ENCODE results near the gene WDR81.
"Not testable (repeated sequence)": the region's sequence is repeated elsewhere in the genome, so short reads cannot be mapped to it uniquely, and the experiment has no call there.

WDR81 gene

GRCh38 chr17:1713160-1713877 lies 11.2 kb upstream of the WDR81 start:
- no peak for DNase-seq (ENCODE audit: low read depth)

- no peak for DNase-seq (ENCODE audit: low read depth)
Measured at GRCh38 chr17:1713878-1714426, 10.6 kb upstream of the WDR81 start.

- DNase-seq (ENCODE audit: low read depth), result no peak
Measured at GRCh38 chr17:1714427-1714979, 10.0 kb upstream of the WDR81 start.

GRCh38 chr17:1714980-1715802 lies 9.3 kb upstream of the WDR81 start:
- no peak for DNase-seq (ENCODE audit: low read depth)

GRCh38 chr17:1715803-1716075 lies 8.8 kb upstream of the WDR81 start:
- no peak for DNase-seq (ENCODE audit: low read depth)

GRCh38 chr17:1716076-1716911 lies 8.2 kb upstream of the WDR81 start:
- DNase-seq (ENCODE audit: low read depth), result peak; percentile 100

GRCh38 chr17:1716912-1717695 lies 7.4 kb upstream of the WDR81 start:
- DNase-seq (ENCODE audit: low read depth), result peak; percentile 64

GRCh38 chr17:1718362-1719165 lies 5.9 kb upstream of the WDR81 start:
- DNase-seq (ENCODE audit: low read depth), result no peak

GRCh38 chr17:1720856-1721386 lies 3.6 kb upstream of the WDR81 start:
- DNase-seq (ENCODE audit: low read depth), result no peak

- DNase-seq (ENCODE audit: low read depth), result not testable (repeated sequence)
Measured at GRCh38 chr17:1722022-1722421, 2.5 kb upstream of the WDR81 start.

- no peak for DNase-seq (ENCODE audit: low read depth)
Measured at GRCh38 chr17:1724869-1725641, 551 bp downstream of the WDR81 start.

- no peak for DNase-seq (ENCODE audit: low read depth)
Measured at GRCh38 chr17:1725642-1726511, 1.4 kb downstream of the WDR81 start.

- no peak for DNase-seq (ENCODE audit: low read depth)
Measured at GRCh38 chr17:1726626-1727257, 2.2 kb downstream of the WDR81 start.

GRCh38 chr17:1727258-1727789 lies 2.8 kb downstream of the WDR81 start:
- DNase-seq (ENCODE audit: low read depth), result no peak

- DNase-seq (ENCODE audit: low read depth), result no peak
Measured at GRCh38 chr17:1727876-1728630, 3.5 kb downstream of the WDR81 start.

GRCh38 chr17:1729966-1730325 lies 5.4 kb downstream of the WDR81 start:
- DNase-seq (ENCODE audit: low read depth), result no peak

Data from stimulated activated CD8-positive, alpha-beta memory T cell treated with anti-CD3 and anti-CD28 coated beads, Interleukin-12 subunit alpha, Interleukin-12 subunit beta, amount 100 ng/mL, for 4 hours (primary cell).